H1 (cell line): ENCODE measurements around the gene KHSRP.

ENCODE experiments used
- ASH2L ChIP-seq: fragments of 200-600, 300-600 bp; sonication (generic); IDR thresholded peaks from one replicate; pipeline ENCODE4 v1.7.1; 2017; ENCODE audit warnings: low read length
- BCL11A ChIP-seq, 2 experiments: IDR thresholded peaks; one replicate each; pipeline ENCODE4 v1.6.1; 2011; ENCODE audit warnings: low read depth in 2 of 2, low read length in 2 of 2, mild to moderate bottlenecking in 2 of 2
- EP300 ChIP-seq, 2 experiments: IDR thresholded peaks; 1 replicate in 1 of 2; 2 replicates in 1 of 2; pipeline ENCODE4 v1.6.1; 2011 to 2012; ENCODE audit warnings: low read depth in 2 of 2, low read length in 2 of 2, mild to moderate bottlenecking in 2 of 2, borderline replicate concordance in 1 of 2, inconsistent platforms in 1 of 2, moderate library complexity in 1 of 2
- EZH2 ChIP-seq: fragments of 200-600 bp; sonication (generic); IDR thresholded peaks from 2 replicates; pipeline ENCODE4 v1.7.1; 2012; ENCODE audit warnings: low read depth, mild to moderate bottlenecking, moderate library complexity, low read length, inconsistent platforms; ENCODE audit not compliant: severe bottlenecking
- GABPA ChIP-seq: IDR thresholded peaks from 2 replicates; pipeline ENCODE4 v1.6.1; 2011; ENCODE audit warnings: mild to moderate bottlenecking, low read length, moderate library complexity, borderline replicate concordance; ENCODE audit not compliant: insufficient read depth
- SIN3A ChIP-seq, 2 experiments: IDR thresholded peaks in 1 of 2; conservative IDR thresholded peaks in 1 of 2; 2 replicates each; pipeline ENCODE4 v1.6.1; 2011 to 2012; ENCODE audit warnings: low read length in 2 of 2, improper control_type of control experiment in 1 of 2, low read depth in 1 of 2, mild to moderate bottlenecking in 1 of 2
- TCF12 ChIP-seq: IDR thresholded peaks from 2 replicates; pipeline ENCODE4 v1.6.1; 2011; ENCODE audit warnings: low read depth, mild to moderate bottlenecking, low read length
- TF ChIP-seq, protein P1 (sequence below), 3 experiments: IDR thresholded peaks; 1 replicate in 2 of 3; 2 replicates in 1 of 3; pipeline versions ENCODE4 v1.5.1 to v1.6.1; 2011; ENCODE audit warnings: low read length in 3 of 3, mild to moderate bottlenecking in 3 of 3, inconsistent platforms in 2 of 3, low read depth in 1 of 3, moderate library complexity in 1 of 3; ENCODE audit not compliant: insufficient read depth in 1 of 3; ENCODE audit errors: control extremely low read depth in 1 of 3

DNA sequence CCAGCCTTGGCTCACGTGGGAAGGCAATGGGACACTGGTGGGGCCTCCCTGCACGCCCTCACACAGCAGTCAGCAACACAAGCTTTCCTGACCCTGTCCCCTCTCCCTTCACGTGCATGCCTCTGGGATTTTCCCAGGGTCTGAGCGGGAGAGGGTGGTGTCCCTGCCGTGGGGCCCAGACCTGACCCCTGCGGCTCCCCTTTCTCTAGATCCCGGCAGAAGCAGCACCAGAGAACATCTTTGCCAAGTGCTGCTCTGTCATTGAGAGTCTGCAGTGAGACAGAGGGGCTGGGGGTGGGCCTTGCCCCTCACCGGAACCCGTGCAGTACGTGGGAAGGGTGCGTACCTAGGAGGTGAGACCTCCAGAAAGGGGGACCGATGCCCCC is 12.6 kb downstream of the KHSRP start:
- TF ChIP-seq, protein P1, sequence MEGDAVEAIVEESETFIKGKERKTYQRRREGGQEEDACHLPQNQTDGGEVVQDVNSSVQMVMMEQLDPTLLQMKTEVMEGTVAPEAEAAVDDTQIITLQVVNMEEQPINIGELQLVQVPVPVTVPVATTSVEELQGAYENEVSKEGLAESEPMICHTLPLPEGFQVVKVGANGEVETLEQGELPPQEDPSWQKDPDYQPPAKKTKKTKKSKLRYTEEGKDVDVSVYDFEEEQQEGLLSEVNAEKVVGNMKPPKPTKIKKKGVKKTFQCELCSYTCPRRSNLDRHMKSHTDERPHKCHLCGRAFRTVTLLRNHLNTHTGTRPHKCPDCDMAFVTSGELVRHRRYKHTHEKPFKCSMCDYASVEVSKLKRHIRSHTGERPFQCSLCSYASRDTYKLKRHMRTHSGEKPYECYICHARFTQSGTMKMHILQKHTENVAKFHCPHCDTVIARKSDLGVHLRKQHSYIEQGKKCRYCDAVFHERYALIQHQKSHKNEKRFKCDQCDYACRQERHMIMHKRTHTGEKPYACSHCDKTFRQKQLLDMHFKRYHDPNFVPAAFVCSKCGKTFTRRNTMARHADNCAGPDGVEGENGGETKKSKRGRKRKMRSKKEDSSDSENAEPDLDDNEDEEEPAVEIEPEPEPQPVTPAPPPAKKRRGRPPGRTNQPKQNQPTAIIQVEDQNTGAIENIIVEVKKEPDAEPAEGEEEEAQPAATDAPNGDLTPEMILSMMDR (IDR thresholded peaks at IDR 0.05; ENCODE audit: control extremely low read depth in 1 of 3, insufficient read depth in 1 of 3, low read depth in 1 of 3, low read length in 3 of 3), result no peak
- TF ChIP-seq GABPA, result no peak
- no peak for TF ChIP-seq ASH2L
- TF ChIP-seq EZH2, result no peak
- TF ChIP-seq SIN3A (conservative IDR thresholded peaks at IDR 0.05 in 1 of 2, IDR thresholded peaks at IDR 0.05 in 1 of 2; ENCODE audit: low read depth in 1 of 2, low read length in 2 of 2), result no peak
- TF ChIP-seq EP300 (IDR thresholded peaks at IDR 0.05; ENCODE audit: borderline replicate concordance in 1 of 2, low read depth in 2 of 2, low read length in 2 of 2), result no peak
- TF ChIP-seq TCF12, result no peak
- TF ChIP-seq BCL11A (IDR thresholded peaks at IDR 0.05; ENCODE audit: low read depth in 2 of 2, low read length in 2 of 2), result no peak
